ENCODE data around the gene VPS37B.

Gene VPS37B

GRCh38 chr12:122851820-122852219, 44.1 kb downstream of the VPS37B start:
- no peak for DNase-seq

GRCh38 chr12:122850695-122851350, 45.1 kb downstream of the VPS37B start:
- no peak for DNase-seq

GRCh38 chr12:122850048-122850445, 45.9 kb downstream of the VPS37B start:
- no peak for DNase-seq

GRCh38 chr12:122849352-122850047, 46.4 kb downstream of the VPS37B start:
- no peak for DNase-seq

GRCh38 chr12:122848471-122849351, 47.2 kb downstream of the VPS37B start:
- DNase-seq = no peak

GRCh38 chr12:122847921-122848421, 48.0 kb downstream of the VPS37B start:
- DNase-seq = no peak

GRCh38 chr12:122847516-122847836, 48.4 kb downstream of the VPS37B start:
- no peak for DNase-seq

- DNase-seq = no peak
Observed at GRCh38 chr12:122846622-122847515, 49.1 kb downstream of the VPS37B start.

GRCh38 chr12:122845865-122846621, 49.9 kb downstream of the VPS37B start:
- no peak for DNase-seq

- no peak for DNase-seq
Observed at GRCh38 chr12:122845041-122845864, 50.7 kb downstream of the VPS37B start.

- DNase-seq = no peak
Observed at GRCh38 chr12:122844366-122844971, 51.5 kb downstream of the VPS37B start.

- DNase-seq = no peak
Observed at GRCh38 chr12:122843455-122843854, 52.5 kb downstream of the VPS37B start.

- no peak for DNase-seq
Observed at GRCh38 chr12:122842505-122843405, 53.2 kb downstream of the VPS37B start.

- no peak for DNase-seq
Observed at GRCh38 chr12:122841544-122842321, 54.2 kb downstream of the VPS37B start.

- DNase-seq = no peak
Observed at GRCh38 chr12:122840580-122841513, 55.1 kb downstream of the VPS37B start.

- DNase-seq = no peak
Observed at GRCh38 chr12:122839907-122840554, 55.9 kb downstream of the VPS37B start.

GRCh38 chr12:122838841-122839240, 57.1 kb downstream of the VPS37B start:
- no peak for DNase-seq
